Upper lobe of right lung (tissue), 1 donor: ENCODE measurements around the gene C4BPB. TPM values are rescaled to one million over a fixed set of nuclear protein-coding genes. Genes with fewer than 3 reads are reported as not detected.

ENCODE experiments used
- ATAC-seq: fragments of 200-7000 bp; cut with Tn5 transposase; one replicate; pipeline ENCODE4 v1.9.1; 2020; ENCODE audit warnings: mild to moderate bottlenecking, moderate library complexity
- DNase-seq: peaks from one replicate; pipeline ENCODE4 v3.0.0-alpha.2; 2020
- H3K27ac ChIP-seq: fragments of 200-600 bp; one replicate; pipeline ENCODE4 v1.8.0; 2022
- H3K27me3 ChIP-seq: fragments of 200-600 bp; one replicate; pipeline ENCODE4 v1.8.0; 2022; ENCODE audit warnings: mild to moderate bottlenecking
- H3K36me3 ChIP-seq: fragments of 200-600 bp; one replicate; pipeline ENCODE4 v1.8.0; 2022
- H3K4me1 ChIP-seq: fragments of 200-600 bp; one replicate; pipeline ENCODE4 v1.8.0; 2022
- H3K4me3 ChIP-seq: fragments of 200-600 bp; one replicate; pipeline ENCODE4 v1.8.0; 2022; ENCODE audit warnings: mild to moderate bottlenecking
- H3K9me3 ChIP-seq: fragments of 200-600 bp; one replicate; pipeline ENCODE4 v1.8.0; 2022
- CTCF ChIP-seq: fragments of 200-600 bp; IDR thresholded peaks from one replicate; pipeline ENCODE4 v1.8.0; 2022; ENCODE audit warnings: antibody characterized with exemption
- intact Hi-C: fragments of 100-400 bp; cut with DNase I; formaldehyde crosslinking; loops from one replicate; pipeline ENCODE4 v1.11.0; 2022
- total RNA-seq: library from RNA; stranded (reverse); fragmentation: NEBNext Ultra II Directional; extraction: Animal tissue kit (Norgen Biotek cat#: 25700); gene quantifications from one replicate; pipeline ENCODE4 v1.2.1, GENCODE V29; 2021
- donor health status: DM: no; HTN: yes; CAD: no; lungs with severe emphysema.

C4BPB gene
- total RNA-seq, 1 donor from 2014 or later: 6.6 TPM

GRCh38 chr1:207085887-207086286 is 2.8 kb upstream of the C4BPB start:
- no peak overlapping the region for H3K27ac ChIP-seq
- ATAC-seq: no peak
- intact Hi-C loops: loop anchor here (10.0 kb wide), 1 partner anchor 319 kb away; no protein-coding TSS in a partner anchor

GRCh38 chr1:207088161-207088560 is 499 bp upstream of the C4BPB start:
- Histone ChIP-seq H3K36me3 (no peaks in the 10 kb centered on the region), H3K27ac (no peak overlapping the region), H3K4me1 (no peaks in the 10 kb centered on the region), H3K27me3 (no peaks in the 10 kb centered on the region), H3K4me3 (no peak overlapping the region), H3K9me3 (no peaks in the 10 kb centered on the region)
- no peak for TF ChIP-seq CTCF
- intact Hi-C loops: loop anchor here (10.0 kb wide), 1 partner anchor 317 kb away; no protein-coding TSS in a partner anchor
- no peak for DNase-seq
- ATAC-seq: no peak

More at GRCh38 chr1:207085887-207086286, 2.8 kb upstream of the C4BPB start:
- no peak for DNase-seq
- TF ChIP-seq CTCF: no peak
- H3K27me3 ChIP-seq: no peaks in the 10 kb centered on the region
- H3K9me3 ChIP-seq: no peaks in the 10 kb centered on the region
- H3K36me3 ChIP-seq: no peaks in the 10 kb centered on the region
- no peak overlapping the region for H3K4me3 ChIP-seq
- no peaks in the 10 kb centered on the region for H3K4me1 ChIP-seq

GRCh38 chr1:207089627-207090355 is 1.1 kb downstream of the C4BPB start:
- H3K36me3 ChIP-seq: no peaks in the 10 kb centered on the region
- ATAC-seq (no peak), DNase-seq (no peak)
- H3K4me3 ChIP-seq: no peak overlapping the region
- intact Hi-C loops: loop anchor here (10.0 kb wide), 1 partner anchor 315 kb away; no protein-coding TSS in a partner anchor
- H3K27ac ChIP-seq: no peak overlapping the region
- no peak for TF ChIP-seq CTCF
- no peaks in the 10 kb centered on the region for H3K4me1 ChIP-seq
- H3K27me3 ChIP-seq: no peaks in the 10 kb centered on the region
- H3K9me3 ChIP-seq: no peaks in the 10 kb centered on the region

GRCh38 chr1:207091200-207091908 is 2.7 kb downstream of the C4BPB start:
- Histone ChIP-seq H3K36me3 (no peaks in the 10 kb centered on the region), H3K4me3 (no peak overlapping the region), H3K27ac (no peak overlapping the region), H3K9me3 (no peaks in the 10 kb centered on the region), H3K27me3 (no peaks in the 10 kb centered on the region), H3K4me1 (no peaks in the 10 kb centered on the region)
- ATAC-seq (no peak), DNase-seq (no peak)
- no peak for TF ChIP-seq CTCF
- intact Hi-C loops: no loop called here

GRCh38 chr1:207093944-207094343 is 5.3 kb downstream of the C4BPB start:
- intact Hi-C loops: no loop called here
- TF ChIP-seq CTCF: no peak
- no peak overlapping the region for H3K4me3 ChIP-seq
- H3K36me3 ChIP-seq: no peaks in the 10 kb centered on the region
- no peaks in the 10 kb centered on the region for H3K9me3 ChIP-seq
- ATAC-seq (no peak), DNase-seq (no peak)
- no peaks in the 10 kb centered on the region for H3K4me1 ChIP-seq
- H3K27ac ChIP-seq: no peak overlapping the region
- H3K27me3 ChIP-seq: no peaks in the 10 kb centered on the region
